Testis (tissue), 3 donors: Measurements from ENCODE around the gene PLA2G5. TPM values are rescaled to one million over a fixed set of nuclear protein-coding genes. Genes with fewer than 3 reads are reported as not detected.

Experiments
- DNase-seq: peaks from one replicate; pipeline ENCODE4 v3.0.0-alpha.2; 2019
- H3K27ac ChIP-seq, 2 donors: fragments of 200-600 bp; sonication (generic); one replicate each; pipeline ENCODE4 v1.5.1; 2019
- H3K27me3 ChIP-seq: fragments of 200-600 bp; sonication (generic); one replicate; pipeline ENCODE4 v1.5.1; 2019
- H3K36me3 ChIP-seq: fragments of 200-600 bp; sonication (generic); one replicate; pipeline ENCODE4 v1.5.1; 2017; ENCODE audit warnings: low read depth; ENCODE audit errors: missing control alignments
- H3K4me1 ChIP-seq: fragments of 200-600 bp; sonication (generic); one replicate; pipeline ENCODE4 v1.5.1; 2019
- H3K4me3 ChIP-seq, 2 donors: fragments of 200-600 bp; sonication (generic); one replicate each; pipeline ENCODE4 v1.5.1; 2017 to 2019
- H3K9me3 ChIP-seq: fragments of 200-600 bp; sonication (generic); one replicate; pipeline ENCODE4 v1.5.1; 2017
- CTCF ChIP-seq, 3 experiments: fragments of 450-650 bp in 2 of 3; fragments of 200-600 bp in 1 of 3; sonication (generic) in 1 of 3; IDR thresholded peaks; one replicate each; pipeline ENCODE4 v1.5.1; 2016 to 2019; ENCODE audit warnings: antibody characterized with exemption in 3 of 3, mild to moderate bottlenecking in 2 of 3, moderate library complexity in 1 of 3
- POLR2A ChIP-seq: fragments of 450-650 bp; IDR thresholded peaks from one replicate; pipeline ENCODE4 v1.6.1; 2017; ENCODE audit warnings: antibody characterized with exemption, mild to moderate bottlenecking, moderate library complexity
- WGBS, 2 donors: methylation state at CpG; one replicate each; pipeline ENCODE4 v1.1.5; 2018; 5-methylcytosine and 5-hydroxymethylcytosine counted together
- intact Hi-C: fragments of 100-400 bp; cut with DNase I; formaldehyde crosslinking; loops from one replicate; pipeline ENCODE4 v1.15.1; 2023; ENCODE audit warnings: low total_unique reads
- polyA plus RNA-seq: library from polyadenylated mRNA; stranded (reverse); fragments of 350-450 nt; fragmentation: Illumina TruSeq; extraction: RNeasy Lipid Tissue Mini Kit (QIAGEN cat#74804); gene quantifications from one replicate; pipeline ENCODE4 v1.2.3, GENCODE V29; 2014; ENCODE audit warnings: low read depth, low replicate concordance; ENCODE audit not compliant: insufficient read depth
- total RNA-seq, 2 donors: library from RNA; depleted of rRNA; stranded (reverse); fragments of >200 nt; gene quantifications; one replicate each; pipeline ENCODE4 v1.2.3, GENCODE V29; 2016

Gene PLA2G5
- total and polyA plus RNA-seq, 3 donors from 2014 or later, result 17.6 to 21.2 (median 19.8) TPM

GRCh38 chr1:20061866-20062265 lies 8.1 kb upstream of the PLA2G5 start:
- Histone ChIP-seq H3K4me3 (no peak overlapping the region), H3K9me3 (no peaks in the 10 kb centered on the region), H3K27me3 (no peaks in the 10 kb centered on the region), H3K4me1 (peaks cover 10% of the 10 kb centered on the region), H3K27ac (no peak overlapping the region), H3K36me3 (no peaks in the 10 kb centered on the region)
- intact Hi-C loops, result no loop called here
- WGBS, 2 donors, result 85 to 91% methylated on average over 4 of the region's 4 CpGs
- TF ChIP-seq POLR2A (no peak), CTCF (IDR thresholded peaks at IDR 0.05) (no peak)
- DNase-seq, result no peak

GRCh38 chr1:20063861-20064292 lies 6.1 kb upstream of the PLA2G5 start:
- no peaks in the 10 kb centered on the region for H3K9me3 ChIP-seq
- H3K27me3 ChIP-seq, result no peaks in the 10 kb centered on the region
- intact Hi-C loops, result no loop called here
- H3K27ac ChIP-seq, result no peak overlapping the region
- TF ChIP-seq POLR2A (no peak), CTCF (IDR thresholded peaks at IDR 0.05) (no peak)
- H3K4me1 ChIP-seq, result no peaks in the 10 kb centered on the region
- DNase-seq, result peak; percentile 53
- no peaks in the 10 kb centered on the region for H3K36me3 ChIP-seq
- WGBS, 2 donors, result 62 to 87% methylated on average over 2 of the region's 2 CpGs
- H3K4me3 ChIP-seq, result no peak overlapping the region

GRCh38 chr1:20068722-20069121 lies 1.3 kb upstream of the PLA2G5 start:
- WGBS, 2 donors, result 89 to 94% methylated on average over 7 of the region's 7 CpGs
- no peaks in the 10 kb centered on the region for H3K36me3 ChIP-seq
- DNase-seq, result no peak
- no peaks in the 10 kb centered on the region for H3K9me3 ChIP-seq
- intact Hi-C loops, result no loop called here
- no peaks in the 10 kb centered on the region for H3K27me3 ChIP-seq
- TF ChIP-seq POLR2A (no peak), CTCF (IDR thresholded peaks at IDR 0.05) (no peak)
- H3K27ac ChIP-seq, result no peak overlapping the region
- H3K4me3 ChIP-seq, result no peak overlapping the region
- peaks cover 9% of the 10 kb centered on the region for H3K4me1 ChIP-seq

- Histone ChIP-seq H3K27me3 (no peaks in the 10 kb centered on the region), H3K4me1 (peaks cover 9% of the 10 kb centered on the region), H3K4me3 (no peak overlapping the region), H3K27ac (peak overlapping the region in 1 of 2 donors; percentile 31), H3K9me3 (no peaks in the 10 kb centered on the region), H3K36me3 (no peaks in the 10 kb centered on the region)
- 57 to 71% methylated on average over 10 of the region's 10 CpGs for WGBS, 2 donors
- no peak for TF ChIP-seq CTCF (IDR thresholded peaks at IDR 0.05)
- no peak for TF ChIP-seq POLR2A
- DNase-seq, result no peak
- intact Hi-C loops, result no loop called here
Observed at GRCh38 chr1:20070357-20070756, 363 bp downstream of the PLA2G5 start.

GRCh38 chr1:20071416-20071815 lies 1.4 kb downstream of the PLA2G5 start:
- H3K27ac ChIP-seq, result no peak overlapping the region
- intact Hi-C loops, result no loop called here
- TF ChIP-seq POLR2A (no peak), CTCF (IDR thresholded peaks at IDR 0.05) (no peak)
- peaks cover 9% of the 10 kb centered on the region for H3K4me1 ChIP-seq
- WGBS, 2 donors, result 89 to 96% methylated on average over 6 of the region's 6 CpGs
- H3K27me3 ChIP-seq, result no peaks in the 10 kb centered on the region
- no peak overlapping the region for H3K4me3 ChIP-seq
- no peak for DNase-seq
- H3K36me3 ChIP-seq, result no peaks in the 10 kb centered on the region
- H3K9me3 ChIP-seq, result no peaks in the 10 kb centered on the region
